Measurements from ENCODE around the gene LMO1. TPM values are rescaled to one million over a fixed set of nuclear protein-coding genes. Genes with fewer than 3 reads are reported as not detected.

The LMO1 gene
- total RNA-seq, 4 donors from 2014 or later: not detected

DNA sequence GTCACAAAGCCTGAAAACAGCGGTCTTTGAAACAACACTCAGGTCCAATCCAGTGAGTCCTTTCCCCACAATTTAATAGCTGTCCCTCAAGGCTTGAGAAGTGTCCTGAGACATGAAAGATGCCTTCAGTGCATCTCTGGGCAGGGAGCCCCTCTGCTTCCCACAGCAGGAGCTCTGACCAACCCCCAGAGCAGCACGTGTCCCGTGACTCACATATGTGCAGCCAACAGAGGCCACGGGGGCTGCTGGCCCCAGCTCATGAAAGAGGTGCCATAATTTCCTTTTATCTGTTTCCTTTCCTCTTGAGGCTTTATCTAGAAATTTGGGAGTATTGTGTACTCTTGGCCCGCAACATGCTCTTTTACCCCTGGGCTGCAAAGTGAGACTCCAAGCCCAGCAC, 33.2 kb upstream of the LMO1 start:
- no peaks in the 10 kb centered on the region for H3K4me1 ChIP-seq
- TF ChIP-seq, protein P1, sequence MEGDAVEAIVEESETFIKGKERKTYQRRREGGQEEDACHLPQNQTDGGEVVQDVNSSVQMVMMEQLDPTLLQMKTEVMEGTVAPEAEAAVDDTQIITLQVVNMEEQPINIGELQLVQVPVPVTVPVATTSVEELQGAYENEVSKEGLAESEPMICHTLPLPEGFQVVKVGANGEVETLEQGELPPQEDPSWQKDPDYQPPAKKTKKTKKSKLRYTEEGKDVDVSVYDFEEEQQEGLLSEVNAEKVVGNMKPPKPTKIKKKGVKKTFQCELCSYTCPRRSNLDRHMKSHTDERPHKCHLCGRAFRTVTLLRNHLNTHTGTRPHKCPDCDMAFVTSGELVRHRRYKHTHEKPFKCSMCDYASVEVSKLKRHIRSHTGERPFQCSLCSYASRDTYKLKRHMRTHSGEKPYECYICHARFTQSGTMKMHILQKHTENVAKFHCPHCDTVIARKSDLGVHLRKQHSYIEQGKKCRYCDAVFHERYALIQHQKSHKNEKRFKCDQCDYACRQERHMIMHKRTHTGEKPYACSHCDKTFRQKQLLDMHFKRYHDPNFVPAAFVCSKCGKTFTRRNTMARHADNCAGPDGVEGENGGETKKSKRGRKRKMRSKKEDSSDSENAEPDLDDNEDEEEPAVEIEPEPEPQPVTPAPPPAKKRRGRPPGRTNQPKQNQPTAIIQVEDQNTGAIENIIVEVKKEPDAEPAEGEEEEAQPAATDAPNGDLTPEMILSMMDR (IDR thresholded peaks at IDR 0.05): no peak
- TF ChIP-seq POLR2A (IDR thresholded peaks at IDR 0.05) (no peak), EP300 (IDR thresholded peaks at IDR 0.05) (no peak)
- no peaks in the 10 kb centered on the region for H3K9me3 ChIP-seq
- no peak overlapping the region for H3K4me3 ChIP-seq
- WGBS, 2 donors: 63 to 76% methylated on average over 5 of the region's 5 CpGs
- H3K27me3 ChIP-seq: no peaks in the 10 kb centered on the region
- no peaks in the 10 kb centered on the region for H3K36me3 ChIP-seq
- no peak overlapping the region for H3K27ac ChIP-seq
- no peak for DNase-seq (ENCODE audit: low spot score in 2 of 2)

- no peaks in the 10 kb centered on the region for H3K27me3 ChIP-seq
- no peak for DNase-seq (ENCODE audit: low spot score in 2 of 2)
- H3K36me3 ChIP-seq: no peaks in the 10 kb centered on the region
- H3K27ac ChIP-seq: no peak overlapping the region
- no peaks in the 10 kb centered on the region for H3K9me3 ChIP-seq
- no peak overlapping the region for H3K4me3 ChIP-seq
- H3K4me1 ChIP-seq: no peaks in the 10 kb centered on the region
- TF ChIP-seq POLR2A (IDR thresholded peaks at IDR 0.05) (no peak), EP300 (IDR thresholded peaks at IDR 0.05) (no peak)
- TF ChIP-seq, protein P1 (IDR thresholded peaks at IDR 0.05): no peak
- WGBS, 2 donors: 64 to 67% methylated on average over 5 of the region's 5 CpGs
Observed at GRCh38 chr11:8296038-8296649, 32.5 kb upstream of the LMO1 start.

GRCh38 chr11:8294251-8294935, 30.7 kb upstream of the LMO1 start:
- no peak for DNase-seq (ENCODE audit: low spot score in 2 of 2)
- H3K27ac ChIP-seq: no peak overlapping the region
- TF ChIP-seq, protein P1 (IDR thresholded peaks at IDR 0.05): no peak
- TF ChIP-seq EP300 (IDR thresholded peaks at IDR 0.05) (no peak), POLR2A (IDR thresholded peaks at IDR 0.05) (no peak)

GRCh38 chr11:8293171-8293570, 29.5 kb upstream of the LMO1 start:
- Histone ChIP-seq H3K27ac (no peak overlapping the region), H3K36me3 (no peaks in the 10 kb centered on the region), H3K4me1 (no peaks in the 10 kb centered on the region), H3K4me3 (no peak overlapping the region), H3K9me3 (no peaks in the 10 kb centered on the region), H3K27me3 (no peaks in the 10 kb centered on the region)
- 86 to 88% methylated on average over 7 of the region's 7 CpGs for WGBS, 2 donors
- no peak for DNase-seq (ENCODE audit: low spot score in 2 of 2)
- TF ChIP-seq POLR2A (IDR thresholded peaks at IDR 0.05): no peak
- TF ChIP-seq, protein P1 (IDR thresholded peaks at IDR 0.05): no peak
- no peak for TF ChIP-seq EP300 (IDR thresholded peaks at IDR 0.05)

More at GRCh38 chr11:8294251-8294935, 30.7 kb upstream of the LMO1 start:
- no peaks in the 10 kb centered on the region for H3K36me3 ChIP-seq
- H3K4me3 ChIP-seq: no peak overlapping the region
- H3K4me1 ChIP-seq: no peaks in the 10 kb centered on the region
- 87% methylated on average over 8 of the region's 8 CpGs for WGBS, 2 donors
- no peaks in the 10 kb centered on the region for H3K9me3 ChIP-seq
- no peaks in the 10 kb centered on the region for H3K27me3 ChIP-seq

DNA sequence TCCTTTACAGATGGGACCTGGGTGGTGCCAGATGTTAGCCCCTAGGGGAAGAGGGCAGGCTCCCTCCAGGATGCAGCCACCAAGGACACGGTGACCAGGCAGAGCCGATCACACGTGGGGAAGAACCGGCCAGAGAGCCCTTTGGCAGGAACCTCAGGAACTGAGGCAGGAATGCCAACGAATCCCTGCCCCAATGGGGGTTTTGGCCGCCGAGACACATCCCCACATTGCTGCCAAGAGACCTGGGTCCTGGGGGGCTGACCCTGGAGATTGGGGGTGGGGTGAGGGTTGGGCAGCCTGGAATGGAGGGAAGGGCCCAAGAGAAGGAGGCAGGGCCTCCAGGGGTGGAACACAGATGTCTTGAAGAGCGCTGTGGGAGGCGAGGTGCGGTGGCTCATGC, 28.7 kb upstream of the LMO1 start:
- Histone ChIP-seq H3K9me3 (no peaks in the 10 kb centered on the region), H3K27me3 (no peaks in the 10 kb centered on the region), H3K4me3 (no peak overlapping the region), H3K4me1 (no peaks in the 10 kb centered on the region), H3K36me3 (no peaks in the 10 kb centered on the region), H3K27ac (no peak overlapping the region)
- no peak for TF ChIP-seq EP300 (IDR thresholded peaks at IDR 0.05)
- no peak for TF ChIP-seq POLR2A (IDR thresholded peaks at IDR 0.05)
- TF ChIP-seq, protein P1 (IDR thresholded peaks at IDR 0.05): no peak
- WGBS, 2 donors: 90 to 95% methylated on average over 10 of the region's 10 CpGs
- DNase-seq (ENCODE audit: low spot score in 2 of 2): no peak
